GM19193 (cell line): ENCODE data around the gene HACE1.

ENCODE experiments used
- POLR2A ChIP-seq: IDR thresholded peaks from 4 replicates; pipeline ENCODE4 v1.6.1; 2011; ENCODE audit not compliant: insufficient read depth, insufficient read length; ENCODE audit errors: extremely low read depth

HACE1 gene

DNA sequence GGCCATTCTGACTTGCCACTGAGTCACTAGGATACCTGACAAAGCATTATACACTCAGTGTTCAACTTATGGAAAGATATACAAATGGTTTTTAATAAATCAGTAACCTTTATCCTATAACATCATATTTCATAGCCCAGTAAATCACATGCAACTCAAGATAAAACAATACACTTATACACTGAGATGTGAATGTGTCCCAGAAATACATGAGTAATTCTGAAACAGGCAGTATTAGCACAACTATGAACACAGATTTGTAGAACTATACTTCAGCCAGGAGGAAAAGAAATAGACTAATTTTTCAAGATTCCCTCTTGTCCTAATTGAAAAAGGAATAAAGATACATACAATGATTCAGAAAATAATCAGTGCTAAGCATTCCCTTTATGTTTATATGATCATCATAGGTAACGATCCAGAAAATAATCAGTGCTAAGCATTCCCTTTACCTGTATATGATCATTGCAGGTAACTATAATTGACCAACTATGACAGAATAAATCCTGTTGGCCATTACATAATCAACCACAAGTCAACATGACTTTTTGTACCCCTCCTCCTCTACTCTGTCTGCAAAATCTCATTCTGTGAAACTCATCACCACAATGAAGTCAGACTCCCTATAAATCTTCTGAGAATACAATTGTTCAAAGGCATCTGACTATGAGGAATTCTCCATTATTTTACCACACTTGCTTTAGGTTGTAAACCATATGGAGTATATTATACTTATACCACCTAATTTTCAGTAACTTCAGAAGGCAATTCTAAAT lies 30.3 kb downstream of the HACE1 start:
- TF ChIP-seq POLR2A: no peak

DNA sequence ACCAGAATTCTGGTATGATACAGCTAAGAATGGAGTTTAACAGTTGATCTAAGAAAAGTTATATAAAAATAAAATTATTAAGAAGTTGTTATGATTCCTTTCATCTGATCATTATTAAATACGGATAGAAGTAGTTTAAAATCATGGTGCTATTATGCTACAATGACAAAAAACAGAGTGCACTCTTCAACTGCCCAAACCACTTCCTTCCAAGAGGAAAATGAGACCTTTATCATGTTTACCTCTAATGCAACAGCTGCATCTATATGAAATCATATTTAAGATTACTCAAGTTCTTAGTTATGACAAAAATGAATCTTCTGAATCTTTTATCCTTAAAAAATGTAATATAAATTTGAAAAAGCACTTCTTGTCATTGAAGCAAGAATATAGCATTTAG lies 31.2 kb downstream of the HACE1 start:
- TF ChIP-seq POLR2A: no peak

DNA sequence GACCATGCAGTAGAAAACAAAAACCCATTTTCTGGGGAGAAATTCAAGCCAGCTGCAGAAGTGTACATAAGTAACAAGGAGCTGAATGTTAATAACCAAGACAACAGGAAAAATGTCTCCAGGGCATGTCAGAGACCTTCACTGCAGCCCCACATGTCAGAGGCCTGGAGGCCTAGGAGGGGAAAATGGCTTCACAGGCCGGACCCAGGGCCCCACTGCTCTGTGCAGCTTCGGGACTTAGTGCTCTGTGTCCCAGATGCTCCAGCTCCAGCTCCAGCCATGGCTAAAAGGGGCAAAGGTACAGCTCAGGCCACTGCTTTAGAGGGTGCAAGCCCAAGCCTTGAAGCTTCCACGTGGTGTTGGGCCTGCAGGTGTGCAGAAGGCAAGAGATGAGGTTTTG lies 43.6 kb downstream of the HACE1 start:
- no peak for TF ChIP-seq POLR2A

DNA sequence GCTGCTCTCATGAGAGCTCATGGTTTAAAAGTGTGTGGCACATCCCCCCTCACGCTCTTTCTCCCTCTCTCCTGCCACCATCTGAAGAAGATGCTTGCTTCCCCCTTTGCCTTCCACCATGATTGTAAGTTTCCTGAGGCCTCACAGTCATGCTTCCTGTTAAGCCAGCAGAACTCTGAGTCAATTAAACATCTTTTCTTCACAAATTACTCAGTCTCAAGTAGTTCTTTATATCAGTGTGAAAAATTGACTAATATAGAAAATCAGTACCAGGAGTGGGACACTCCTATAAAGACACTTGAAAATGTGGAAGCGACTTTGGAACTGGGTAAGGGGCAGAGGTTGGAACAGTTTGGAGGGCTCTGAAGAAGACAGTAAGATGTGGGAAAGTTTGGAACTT lies 45.0 kb downstream of the HACE1 start:
- TF ChIP-seq POLR2A: no peak

- TF ChIP-seq POLR2A: no peak
Observed at GRCh38 chr6:104813552-104813951, 46.2 kb downstream of the HACE1 start.

DNA sequence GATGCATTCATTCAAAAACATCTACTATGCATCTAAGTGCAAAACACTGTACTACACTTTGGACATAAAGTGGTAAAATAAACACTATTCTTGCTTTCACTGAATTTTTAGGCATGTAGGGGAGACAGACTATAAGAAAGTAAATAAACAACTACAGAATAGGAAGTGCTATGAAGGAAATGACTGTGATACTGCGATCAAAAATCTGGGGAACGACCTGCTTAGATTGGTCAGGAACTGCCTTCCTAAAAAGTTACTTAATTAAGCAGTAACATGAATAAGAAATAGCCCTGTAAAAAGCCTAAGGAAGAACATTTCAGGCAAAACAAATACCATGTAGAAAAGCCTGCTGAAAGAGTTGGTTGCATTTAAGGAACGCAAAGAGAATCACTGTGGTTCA lies 50.6 kb downstream of the HACE1 start:
- TF ChIP-seq POLR2A: no peak

DNA sequence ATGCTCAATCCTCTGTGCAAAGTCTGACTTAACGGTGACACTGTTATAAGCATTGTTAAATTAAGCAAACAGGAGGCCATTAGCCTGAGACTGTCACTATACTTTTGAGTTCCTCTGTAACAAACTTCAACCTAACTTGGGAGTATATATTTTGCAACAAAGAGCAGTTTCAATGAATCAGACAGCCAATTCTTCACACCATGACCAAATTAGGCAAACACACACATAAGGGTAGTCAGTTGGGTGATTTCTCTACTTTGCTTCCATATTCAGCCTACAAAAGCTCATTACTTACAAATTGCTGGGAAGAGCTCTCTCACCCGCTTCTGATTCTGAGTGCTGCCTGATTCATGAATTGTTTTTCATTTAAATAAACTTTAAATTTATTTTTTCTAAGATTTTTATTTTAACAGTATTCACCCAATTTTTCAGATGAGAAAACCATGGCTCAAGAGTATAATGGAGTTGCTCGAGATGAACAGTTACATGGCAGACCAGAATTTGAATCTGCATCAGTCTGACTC lies 60.5 kb downstream of the HACE1 start:
- no peak for TF ChIP-seq POLR2A

DNA sequence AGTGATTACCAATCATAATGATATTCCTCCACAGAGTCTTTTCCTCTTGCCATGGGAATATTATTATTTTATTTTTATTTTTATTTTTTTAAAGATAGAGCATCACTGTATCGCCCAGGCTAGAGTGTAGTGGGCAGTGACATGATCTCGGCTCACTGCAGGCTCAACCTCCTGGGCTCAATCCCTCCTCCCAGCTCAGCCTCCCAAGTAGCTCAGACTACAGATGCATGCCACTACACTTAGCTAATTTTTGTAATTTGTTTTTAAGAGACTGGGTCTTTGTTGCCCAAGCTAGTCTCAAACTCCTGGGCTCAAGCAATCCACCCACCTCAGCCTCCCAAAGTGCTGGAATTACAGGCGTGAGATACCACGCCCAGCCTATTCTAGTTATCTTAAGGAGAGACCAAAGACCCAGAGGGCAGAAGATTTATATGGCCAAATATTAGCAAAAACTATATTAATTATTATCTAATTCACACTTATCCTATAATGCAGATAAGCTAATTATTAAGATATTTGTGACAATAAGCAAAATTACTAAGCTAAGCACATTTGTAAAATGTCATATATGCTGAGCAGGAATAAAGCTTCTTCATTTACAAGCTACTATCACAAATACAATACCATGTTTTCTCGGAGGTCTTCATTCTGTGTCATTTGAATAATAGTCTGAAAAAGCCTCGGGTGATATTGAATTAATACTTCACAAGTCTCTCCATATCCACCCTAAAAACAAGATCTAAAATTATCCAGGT lies 63.5 kb downstream of the HACE1 start:
- no peak for TF ChIP-seq POLR2A

DNA sequence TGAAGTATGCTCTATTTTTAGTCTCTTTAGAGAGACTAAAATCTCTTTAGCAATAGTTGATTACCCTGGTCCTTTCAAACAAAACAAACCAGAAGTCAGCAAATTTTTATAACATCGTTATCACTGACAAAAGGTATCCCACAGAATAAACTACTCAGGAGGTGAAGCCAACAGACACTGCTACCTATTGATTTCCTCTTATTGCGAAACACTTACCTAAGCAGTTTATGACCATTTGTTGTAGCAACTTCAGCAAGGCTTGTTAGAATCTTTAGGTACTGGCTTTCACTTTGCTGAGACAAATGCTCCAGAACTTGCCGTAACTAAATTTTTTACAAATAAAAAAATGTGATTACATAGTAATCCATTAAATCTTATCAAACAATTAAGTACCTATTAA lies 64.4 kb downstream of the HACE1 start:
- no peak for TF ChIP-seq POLR2A

DNA sequence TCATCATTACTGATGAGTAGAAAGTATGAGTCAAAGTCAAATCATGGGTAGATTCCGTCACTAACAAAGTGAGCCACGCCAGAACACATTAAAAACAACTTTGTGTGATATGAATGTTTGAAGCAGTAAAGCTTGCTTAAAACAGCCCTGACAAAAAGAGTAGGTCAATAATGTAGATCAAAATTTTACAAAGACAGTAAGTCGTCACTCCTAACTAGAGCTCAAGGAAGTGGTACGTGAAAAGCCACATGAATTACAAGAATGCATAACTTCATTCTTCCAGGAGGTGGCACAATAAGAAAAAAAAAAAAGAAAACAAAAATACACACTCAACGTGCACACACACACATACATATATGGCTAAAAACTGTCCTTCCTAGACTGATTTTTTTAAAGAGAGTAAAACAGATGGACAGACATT lies 69.9 kb downstream of the HACE1 start:
- TF ChIP-seq POLR2A: no peak

DNA sequence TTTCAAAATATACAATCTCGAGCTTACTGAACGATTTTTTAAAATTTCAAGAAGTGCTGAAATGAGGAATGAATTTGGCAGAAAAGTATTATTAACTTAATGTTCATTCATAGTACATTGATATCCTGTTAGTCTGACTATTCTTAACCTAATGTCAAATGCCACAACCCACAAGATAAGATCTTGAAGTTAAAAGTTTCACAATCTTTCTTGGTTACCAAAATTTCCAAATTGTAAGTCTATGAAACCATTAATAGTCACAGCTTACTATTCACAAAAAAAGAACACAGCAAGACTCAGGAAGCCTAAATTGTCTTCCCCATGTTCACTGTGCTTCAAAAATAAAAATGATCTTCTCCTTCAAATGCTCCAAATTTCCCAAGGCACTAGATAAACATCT lies 71.3 kb downstream of the HACE1 start:
- TF ChIP-seq POLR2A: no peak

DNA sequence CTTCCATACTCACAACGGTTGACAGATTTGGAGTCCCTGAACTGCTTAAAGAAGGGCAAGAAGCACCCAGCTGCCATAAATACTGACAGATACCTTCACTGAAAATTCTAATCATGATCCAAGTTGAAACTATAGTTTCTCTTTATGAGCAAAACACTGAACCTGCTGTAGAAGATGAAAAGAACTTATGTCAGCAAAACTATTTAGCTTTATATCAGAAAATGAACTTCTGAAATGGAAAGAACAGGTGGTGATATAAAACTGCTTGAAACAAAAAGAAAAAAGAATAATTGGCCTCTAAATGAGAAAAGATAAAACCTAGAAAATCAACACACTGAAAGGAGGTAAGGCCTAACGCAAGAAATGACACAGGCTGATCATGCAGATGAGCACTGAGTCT lies 72.4 kb downstream of the HACE1 start:
- TF ChIP-seq POLR2A: no peak

DNA sequence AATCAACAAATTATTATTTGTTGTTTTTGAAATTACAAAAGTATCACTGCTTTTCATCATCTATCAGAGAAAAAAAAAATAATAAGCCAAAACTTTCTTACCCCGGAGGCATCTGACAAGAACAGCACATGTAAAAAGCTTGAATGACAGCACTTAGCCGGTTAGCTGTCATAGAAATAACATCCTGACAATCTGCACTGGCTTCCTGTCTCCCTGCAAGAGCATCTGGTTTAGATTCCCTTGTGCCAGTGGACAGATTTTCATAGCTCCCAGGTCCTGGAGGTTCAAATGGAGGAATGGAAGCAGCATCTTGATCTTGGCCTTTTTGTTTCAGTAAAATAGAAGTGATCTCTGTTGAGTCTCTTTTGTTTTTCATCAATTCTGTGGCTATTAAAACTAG lies 74.8 kb downstream of the HACE1 start:
- no peak for TF ChIP-seq POLR2A

DNA sequence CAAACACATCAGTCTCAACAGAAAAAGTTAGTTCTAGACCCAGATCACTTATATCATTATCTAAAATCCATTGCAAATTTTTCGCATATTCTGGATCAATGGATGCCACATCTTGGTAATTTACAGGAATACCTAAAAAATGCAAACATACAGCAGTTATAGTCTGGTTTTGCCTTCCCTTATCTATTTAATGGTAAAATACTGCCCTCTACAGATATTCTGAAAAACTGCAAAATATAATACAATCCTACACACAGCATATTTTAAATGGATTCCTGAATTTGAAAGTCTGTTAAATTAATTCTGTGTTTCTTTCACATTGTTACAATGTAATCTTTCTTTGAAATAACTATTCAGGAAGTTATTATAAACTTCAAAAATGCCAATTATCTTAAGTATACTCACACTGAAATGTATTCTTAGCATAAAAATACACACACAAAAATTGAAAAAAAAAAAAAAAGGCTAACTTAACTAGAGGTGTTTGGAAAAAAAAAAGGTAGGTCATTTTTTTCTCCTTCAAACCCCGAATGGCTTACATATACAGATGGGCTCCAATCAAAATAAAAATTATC lies 88.4 kb downstream of the HACE1 start:
- TF ChIP-seq POLR2A: no peak

- no peak for TF ChIP-seq POLR2A
Observed at GRCh38 chr6:104768906-104769305, 90.8 kb downstream of the HACE1 start.

- no peak for TF ChIP-seq POLR2A
Observed at GRCh38 chr6:104766595-104766994, 93.1 kb downstream of the HACE1 start.

DNA sequence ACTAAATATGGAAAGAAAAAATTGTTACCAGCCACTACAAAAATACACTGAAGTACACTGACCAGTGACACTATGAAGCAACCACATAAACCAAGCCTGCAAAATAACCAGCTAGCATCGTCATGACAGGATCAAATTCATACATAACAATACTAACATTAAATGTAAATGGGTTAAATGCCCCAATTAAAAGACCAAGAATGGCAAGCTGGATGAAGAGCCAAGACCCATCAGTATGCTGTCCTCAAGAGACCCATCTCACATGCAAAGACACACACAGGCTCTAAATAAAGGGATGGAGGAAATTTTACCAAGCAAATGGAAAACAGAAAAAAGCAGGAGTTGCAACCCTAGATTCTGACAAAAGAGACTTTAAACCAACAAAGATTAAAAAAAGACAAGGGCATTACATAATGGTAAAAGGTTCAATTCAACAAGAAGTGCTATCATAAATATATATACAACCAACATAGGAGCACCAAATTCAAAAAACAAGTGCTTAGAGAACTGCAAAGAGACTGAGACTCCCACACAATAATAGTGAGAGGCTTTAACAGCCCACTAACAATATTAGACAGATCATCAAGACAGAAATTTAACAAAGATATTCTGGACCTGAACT lies 104.8 kb downstream of the HACE1 start:
- no peak for TF ChIP-seq POLR2A
